HG02763 (cell line): ENCODE results near the gene PMIS2.
A peak's percentile ranks its signal among the peaks of the same experiment; 100 is the strongest.
"Not testable (repeated sequence)": the region's sequence is repeated elsewhere in the genome, so short reads cannot be mapped to it uniquely, and the experiment has no call there.

Source experiments
- ATAC-seq: cut with Tn5 transposase; IDR thresholded peaks from one replicate; pipeline ENCODE4 v1.9.1; 2021; ENCODE audit warnings: mild to moderate bottlenecking, moderate library complexity; ENCODE audit not compliant: unreplicated experiment

PMIS2 gene

GRCh38 chr19:35587321-35587720 is 1.3 kb downstream of the PMIS2 start:
- no peak for ATAC-seq

GRCh38 chr19:35590875-35591274 is 4.9 kb downstream of the PMIS2 start:
- no peak for ATAC-seq

GRCh38 chr19:35592226-35592625 is 6.3 kb downstream of the PMIS2 start:
- no peak for ATAC-seq

- ATAC-seq: not testable (repeated sequence)
These were observed 9.1 kb downstream of the PMIS2 start for GRCh38 chr19:35595026-35595425.

- no peak for ATAC-seq
These were observed 10.0 kb downstream of the PMIS2 start for GRCh38 chr19:35595928-35596327.

- ATAC-seq: no peak
These were observed 10.5 kb downstream of the PMIS2 start for GRCh38 chr19:35596366-35596999.

GRCh38 chr19:35601971-35602370 is 16.0 kb downstream of the PMIS2 start:
- ATAC-seq: no peak

- not testable (repeated sequence) for ATAC-seq
These were observed 18.5 kb downstream of the PMIS2 start for GRCh38 chr19:35604436-35604835.

GRCh38 chr19:35607170-35607569 is 21.2 kb downstream of the PMIS2 start:
- not testable (repeated sequence) for ATAC-seq

- ATAC-seq: no peak
These were observed 21.7 kb downstream of the PMIS2 start for GRCh38 chr19:35607661-35608060.

- ATAC-seq: no peak
These were observed 22.3 kb downstream of the PMIS2 start for GRCh38 chr19:35608251-35608650.

- no peak for ATAC-seq
These were observed 23.9 kb downstream of the PMIS2 start for GRCh38 chr19:35609851-35610353.

GRCh38 chr19:35612224-35612558 is 26.2 kb downstream of the PMIS2 start:
- no peak for ATAC-seq

- peak; percentile 70 for ATAC-seq
These were observed 26.8 kb downstream of the PMIS2 start, which contains the start of gene HAUS5 for GRCh38 chr19:35612559-35613321. Gene HAUS5, plus strand, starts transcription at chr19:35612735. Its CDS starts 60 bp downstream, at chr19:35612795.

- ATAC-seq: no peak
These were observed 27.6 kb downstream of the PMIS2 start for GRCh38 chr19:35613574-35613973.

- ATAC-seq: no peak
These were observed 29.1 kb downstream of the PMIS2 start for GRCh38 chr19:35615036-35615435.

- ATAC-seq: no peak
These were observed 32.9 kb downstream of the PMIS2 start for GRCh38 chr19:35618857-35619256.

GRCh38 chr19:35619290-35619923 is 33.4 kb downstream of the PMIS2 start:
- no peak for ATAC-seq

- ATAC-seq: no peak
These were observed 34.0 kb downstream of the PMIS2 start for GRCh38 chr19:35620001-35620400.

GRCh38 chr19:35621708-35622107 is 35.7 kb downstream of the PMIS2 start:
- ATAC-seq: no peak

- no peak for ATAC-seq
These were observed 36.8 kb downstream of the PMIS2 start for GRCh38 chr19:35622750-35623149.
